Kasumi-1 (cell line): Measurements from ENCODE around the gene HOXB5.

Experiments
- DNase-seq, 2 experiments: peaks; one replicate each; lab custom pipeline; 2025; lab: John Stamatoyannopoulos, UW

HOXB5 gene

DNA sequence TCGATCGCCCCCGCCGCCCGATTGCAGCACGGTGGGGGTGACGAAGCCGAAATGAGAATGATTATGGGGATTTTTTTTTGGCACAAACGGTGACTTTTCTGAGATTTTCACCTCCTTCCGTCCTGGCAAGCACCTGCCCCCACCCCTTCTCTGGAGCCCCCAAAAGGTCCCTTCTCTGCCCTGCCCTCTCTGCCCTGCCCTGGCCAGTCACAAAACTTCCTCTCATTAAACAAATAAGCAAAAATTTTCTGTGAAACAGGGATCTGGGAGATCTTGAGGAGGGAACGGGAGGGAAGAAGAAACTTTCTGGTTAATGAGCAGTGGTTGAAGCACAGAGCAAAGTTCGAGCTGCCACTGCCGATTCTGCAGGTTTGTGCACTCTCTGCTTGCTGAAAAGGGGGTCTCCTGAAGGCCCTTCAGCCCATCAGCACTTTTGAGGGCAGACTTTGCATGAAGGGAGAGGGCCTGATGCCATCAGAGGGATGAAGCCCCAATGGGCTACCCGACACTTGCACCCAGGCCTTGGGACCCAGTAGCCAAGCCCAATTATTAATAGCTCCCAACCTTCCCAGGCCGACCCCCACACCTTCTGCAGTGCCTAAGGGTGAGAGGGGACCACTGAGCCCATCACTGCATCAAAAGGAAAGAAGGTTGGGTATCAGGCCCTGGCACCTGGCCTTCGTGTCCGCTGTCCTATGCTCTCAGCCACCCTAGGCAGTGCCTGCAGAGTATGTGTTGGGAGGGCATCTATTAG lies 22.6 kb upstream of the HOXB5 start:
- no peak for DNase-seq

DNA sequence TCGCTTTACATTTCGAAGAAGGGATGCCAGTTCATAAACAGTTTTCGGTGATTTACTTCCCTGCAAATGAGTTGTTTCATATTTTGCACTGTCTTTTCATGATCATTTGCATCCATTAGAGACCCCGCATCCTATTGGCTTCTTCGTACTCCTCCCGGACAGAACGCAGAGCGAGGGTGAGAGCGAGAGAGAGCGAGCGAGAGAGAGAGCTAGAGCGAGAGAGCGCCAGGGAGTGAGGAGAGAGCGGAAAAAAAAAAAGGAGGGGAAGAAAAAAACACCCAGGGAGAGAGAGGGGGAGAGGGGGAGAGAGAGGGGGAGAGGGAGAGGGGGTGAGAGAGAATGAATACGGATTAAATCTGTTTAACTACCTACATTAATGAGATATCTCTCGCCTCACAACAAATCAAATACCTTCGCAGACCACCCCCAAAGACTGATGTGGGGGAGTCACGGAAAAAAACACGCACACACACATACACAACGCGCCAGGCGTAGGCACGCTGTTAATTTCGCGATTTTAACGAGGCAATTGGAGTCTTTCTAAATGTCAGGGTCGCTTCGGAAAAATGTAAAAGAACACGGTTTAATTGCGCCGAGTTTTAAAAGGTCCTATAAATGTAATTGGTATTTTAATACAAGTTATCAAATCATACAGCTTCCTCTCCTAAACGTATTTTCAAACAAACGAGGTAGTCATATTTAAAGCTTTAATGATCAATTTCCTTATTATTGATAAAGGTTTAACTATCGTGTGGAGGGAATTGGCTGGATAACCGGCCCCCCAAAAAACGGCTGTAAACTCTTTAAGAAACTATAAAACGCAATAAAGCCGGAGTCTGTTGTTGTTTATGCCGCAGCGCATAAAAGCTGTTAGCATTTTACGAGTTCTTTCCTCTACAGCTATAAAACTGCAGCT lies 21.7 kb upstream of the HOXB5 start, which contains the start of gene HOXB8:
TSS of gene HOXB8 (minus strand) at position 246 of the 916 bp plus-strand sequence. CDS start 588 bp downstream, outside the sequence.
- DNase-seq, result no peak

DNA sequence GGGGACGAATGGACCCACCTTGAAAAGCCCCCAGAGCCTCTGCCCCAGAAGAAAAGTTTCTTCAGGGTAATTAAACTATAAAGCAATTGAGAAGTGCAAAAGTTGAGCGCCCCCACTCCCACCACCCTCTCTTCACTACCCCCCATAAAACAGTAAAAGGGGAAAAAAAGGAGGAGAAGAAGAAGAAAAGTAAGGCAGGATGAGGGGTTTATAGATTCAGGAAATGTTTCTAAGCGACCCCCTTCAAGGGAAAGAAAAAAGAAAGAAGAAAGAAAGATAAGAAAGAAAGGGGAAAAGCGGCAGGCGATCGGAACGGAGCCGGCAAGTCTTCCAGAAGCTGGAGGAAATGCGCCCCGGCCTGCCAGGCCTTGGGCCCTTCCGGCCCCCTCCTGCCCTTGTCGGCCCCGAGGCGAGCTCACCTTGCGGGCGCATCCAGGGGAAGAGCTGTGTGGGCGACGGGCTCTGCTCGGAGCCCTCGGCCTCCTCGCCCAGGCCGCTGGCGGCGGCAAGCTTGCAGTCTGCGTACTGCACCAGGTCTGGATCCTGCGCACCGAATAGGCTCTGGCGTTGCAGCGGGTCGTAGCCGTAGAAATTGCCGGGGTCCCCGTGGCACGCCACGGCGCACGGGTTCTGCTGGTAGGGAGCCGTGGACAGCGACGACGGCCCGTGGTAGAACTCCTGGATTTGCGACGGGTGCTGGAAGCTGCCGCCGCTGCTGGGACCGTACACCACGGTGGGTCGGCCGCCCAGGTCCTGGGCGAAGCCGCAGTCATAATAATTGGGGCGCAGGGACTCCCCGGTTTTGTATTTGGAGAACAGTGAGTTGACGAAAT lies 20.5 kb upstream of the HOXB5 start:
- DNase-seq, result no peak

DNA sequence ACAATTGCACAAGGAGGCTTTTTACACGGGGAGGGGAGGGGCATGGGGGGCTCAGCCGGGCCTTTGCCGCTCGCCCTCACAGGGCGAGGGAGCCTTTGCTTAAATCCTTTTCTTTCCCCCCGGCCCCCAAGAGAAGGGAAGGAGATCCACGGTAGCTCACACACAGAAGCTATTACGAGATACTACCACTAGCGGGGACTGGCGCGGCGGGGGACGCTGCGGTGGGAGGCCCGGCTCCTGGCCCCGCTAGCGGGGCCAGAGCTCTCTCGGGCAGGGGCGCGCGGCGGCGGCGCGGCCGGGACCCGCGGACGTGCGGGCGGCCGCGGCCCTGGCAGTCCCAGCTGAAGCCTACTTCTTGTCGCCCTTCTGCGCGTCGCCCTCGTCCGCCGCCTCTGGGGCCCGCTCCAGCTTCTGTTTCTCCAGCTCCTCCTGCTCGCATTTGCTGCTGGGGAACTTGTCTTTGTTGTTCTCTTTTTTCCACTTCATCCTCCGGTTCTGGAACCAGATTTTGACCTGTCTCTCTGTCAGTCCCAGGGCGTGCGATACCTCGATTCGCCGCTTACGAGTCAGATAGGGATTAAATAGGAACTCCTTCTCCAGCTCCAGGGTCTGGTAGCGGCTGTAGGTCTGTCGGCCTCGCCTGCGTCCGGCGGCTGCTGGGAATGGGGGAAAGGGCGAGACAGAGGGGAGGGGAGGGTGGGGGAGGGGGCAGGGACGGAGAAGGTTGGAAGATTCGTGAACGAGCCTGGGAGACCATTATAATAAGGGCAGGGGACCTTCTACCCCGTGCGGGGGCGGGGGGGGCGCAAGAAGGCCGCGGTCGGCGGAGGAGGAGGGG lies 19.5 kb upstream of the HOXB5 start:
- no peak for DNase-seq

DNA sequence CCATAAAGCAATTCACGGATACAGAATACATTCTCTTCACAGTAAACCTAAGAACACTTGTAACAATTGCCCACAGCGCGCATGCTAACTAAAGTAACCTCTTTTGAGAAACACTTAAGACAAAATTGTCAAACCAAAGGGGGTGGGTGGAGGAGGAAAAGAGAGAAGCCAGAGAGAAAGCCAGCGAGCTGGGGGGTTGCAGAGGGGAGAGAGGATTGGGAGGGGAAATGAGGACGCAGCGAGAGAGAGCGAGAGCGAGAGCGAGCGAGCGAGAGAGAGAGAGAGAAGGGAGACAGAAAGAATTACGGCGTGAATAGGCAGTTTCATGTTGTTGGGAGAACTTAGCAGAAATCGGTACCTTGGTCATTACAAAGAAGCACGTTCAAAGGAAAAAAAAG lies 18.9 kb upstream of the HOXB5 start:
- DNase-seq, result no peak

DNA sequence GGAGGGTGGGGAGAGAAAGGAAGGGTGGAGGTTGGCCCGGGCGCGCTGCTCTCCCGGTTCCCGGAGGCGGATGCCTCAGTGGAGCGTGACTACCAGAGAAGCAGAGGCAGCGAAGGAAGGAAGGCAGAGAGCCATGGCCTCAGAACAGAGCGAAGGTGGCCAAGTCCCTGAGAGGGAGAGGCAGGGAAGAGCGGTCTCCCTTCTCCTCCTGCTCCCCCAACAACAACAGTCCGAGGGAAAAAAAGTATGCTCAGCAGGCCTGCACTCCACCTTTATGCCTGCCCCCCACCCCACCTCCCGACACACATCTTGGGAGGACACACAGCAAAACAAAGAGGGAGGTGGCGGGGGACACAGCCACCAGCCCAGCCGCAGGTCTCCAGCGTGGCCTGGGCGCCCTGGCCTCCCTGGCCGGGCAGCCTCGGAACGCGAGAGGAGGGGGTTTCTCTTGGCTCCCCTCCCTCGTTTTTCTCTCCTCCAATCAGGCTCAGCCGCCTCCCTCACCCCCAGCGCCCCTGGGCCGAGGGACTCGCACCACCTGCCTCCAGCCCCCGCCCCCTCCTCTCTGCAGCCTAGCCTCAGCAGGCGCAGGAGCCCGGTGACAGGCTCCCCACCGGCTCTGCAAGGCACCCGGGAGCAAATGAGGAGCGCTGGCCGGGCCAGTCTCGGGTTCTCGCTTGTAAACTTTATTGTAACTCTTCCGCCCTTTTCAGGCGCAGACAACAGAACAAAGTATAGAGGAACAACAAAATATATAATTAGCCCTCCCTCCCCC lies 18.3 kb upstream of the HOXB5 start:
- no peak for DNase-seq

DNA sequence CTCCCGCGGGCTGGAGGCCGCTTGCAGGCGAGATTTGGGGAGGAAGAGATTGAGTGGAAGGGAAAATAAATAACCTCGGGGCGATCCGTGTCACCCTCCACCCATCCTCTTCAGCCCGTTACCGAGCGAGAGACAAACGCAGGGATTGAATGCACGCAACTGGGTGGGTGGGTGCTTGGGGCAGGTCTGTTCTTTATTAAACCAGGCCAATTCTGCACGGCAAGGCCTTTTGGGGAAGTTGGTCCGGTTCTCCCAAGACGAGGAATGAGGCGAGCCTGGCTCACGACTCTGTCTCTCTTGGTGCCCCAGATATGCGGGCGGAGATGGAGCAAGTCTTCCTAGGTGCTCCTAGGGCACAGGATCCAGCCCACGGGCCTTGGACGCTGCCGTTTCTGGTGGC lies 17.6 kb upstream of the HOXB5 start:
- DNase-seq, result no peak

DNA sequence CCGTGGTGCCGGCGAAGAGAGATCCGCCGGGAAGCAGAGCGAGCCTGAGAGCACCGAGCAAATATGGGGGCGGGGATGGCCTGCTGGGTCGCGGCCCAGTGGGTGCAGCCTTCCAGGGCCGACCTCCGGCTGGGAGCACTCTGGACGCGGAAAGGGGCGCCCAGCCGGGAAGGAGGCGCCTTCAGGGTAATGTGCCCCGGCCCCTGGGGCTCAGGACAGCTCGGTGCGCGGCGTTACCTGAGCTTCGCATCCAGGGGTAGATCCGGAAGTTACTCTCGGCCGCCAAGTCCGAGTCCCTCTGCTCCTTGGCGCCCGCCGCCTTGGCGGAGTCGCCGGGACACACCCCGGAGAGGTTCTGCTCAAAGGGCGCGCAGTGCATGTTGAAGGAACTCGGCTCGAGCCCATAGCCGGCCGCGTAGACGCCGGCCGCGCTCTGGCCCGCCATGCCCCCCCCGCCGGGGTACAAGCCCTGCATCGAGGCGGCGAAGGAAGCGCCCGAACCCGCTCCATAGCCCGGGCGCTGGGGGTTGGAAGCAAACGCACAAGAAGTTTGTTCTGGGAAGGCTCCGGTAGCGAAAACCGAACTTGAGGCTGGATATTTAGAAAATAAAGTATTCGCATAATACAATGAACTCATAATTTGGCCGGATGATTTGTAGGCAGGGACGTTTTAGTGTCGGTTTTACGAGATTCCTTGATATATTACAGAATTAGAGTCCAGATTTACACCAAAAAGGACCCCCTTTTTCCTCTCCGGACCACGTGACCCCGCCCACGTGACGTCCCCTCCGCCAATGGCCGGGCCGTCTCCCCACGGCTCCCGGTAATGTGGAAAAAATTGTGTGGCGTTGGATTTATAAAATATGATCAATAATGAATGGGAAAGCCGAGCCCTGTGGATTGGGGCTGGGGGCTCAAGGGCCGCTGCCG lies 17.0 kb upstream of the HOXB5 start, which contains the start of gene HOXB7:
TSS of gene HOXB7 (minus strand) at position 736 of the 930 bp plus-strand sequence. CDS start at position 637, 99 bp downstream.
- DNase-seq, result no peak

DNA sequence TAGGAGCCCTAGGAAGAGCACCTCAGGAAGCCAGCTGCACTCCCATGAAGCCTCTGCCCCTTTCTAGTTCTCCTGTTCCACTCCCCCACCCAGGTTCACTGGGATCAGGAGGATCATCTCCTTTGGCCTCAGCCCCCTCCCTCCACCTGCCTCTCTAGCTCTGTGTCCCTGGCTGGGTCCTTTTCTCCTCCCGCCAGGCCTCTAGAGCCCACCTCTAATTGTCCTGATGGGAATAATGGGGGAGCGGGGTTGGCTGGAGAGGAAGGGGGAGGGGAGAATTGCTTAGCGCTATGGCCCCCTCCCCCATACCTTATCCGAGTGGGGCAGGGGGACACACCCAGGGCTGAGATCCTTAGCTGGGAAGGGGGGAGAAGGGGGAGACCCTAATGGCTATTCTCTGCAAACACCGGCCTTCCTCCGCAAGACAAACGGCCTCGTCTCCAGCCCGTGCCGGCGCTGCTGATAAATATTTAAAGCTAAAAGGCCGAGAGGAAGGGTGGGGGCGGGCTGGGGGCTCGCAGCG lies 16.2 kb upstream of the HOXB5 start:
- DNase-seq, result no peak

DNA sequence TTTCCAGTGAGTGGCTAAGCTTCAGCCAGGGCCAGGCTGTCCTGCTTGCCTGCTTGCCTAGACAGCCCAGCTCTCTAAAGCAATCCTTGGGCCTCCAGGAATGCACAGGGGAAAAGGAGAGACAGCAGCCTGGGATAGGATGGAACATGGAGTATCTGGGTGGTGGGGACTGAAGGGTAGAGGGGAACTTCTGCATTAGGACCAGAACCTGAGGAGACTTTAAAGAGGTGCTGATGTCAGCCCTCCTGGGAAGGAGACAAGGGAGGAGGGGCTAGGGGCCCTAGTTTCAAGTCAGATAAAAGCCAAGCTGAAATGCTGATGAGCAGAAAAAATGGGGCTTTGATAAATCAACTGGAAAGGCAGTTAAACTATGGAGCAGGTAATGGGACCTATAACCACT lies 15.5 kb upstream of the HOXB5 start:
- DNase-seq, result no peak

DNA sequence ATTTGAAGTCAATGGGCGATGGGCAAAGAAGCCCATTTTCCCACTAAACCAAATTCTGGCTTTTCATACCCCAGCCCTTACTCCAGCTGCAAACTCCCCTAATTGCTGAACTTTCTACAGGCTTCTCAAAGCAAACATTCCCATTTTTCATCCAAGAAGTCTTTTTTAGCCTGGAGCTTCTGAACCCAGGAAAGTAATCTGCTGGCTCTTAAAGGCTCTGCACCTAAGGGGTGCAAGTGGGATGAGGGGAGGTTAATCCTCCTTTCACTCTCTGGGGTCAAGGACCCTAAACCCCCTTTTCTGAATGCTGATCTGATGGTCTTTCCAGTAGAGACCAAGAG lies 14.9 kb upstream of the HOXB5 start:
- no peak for DNase-seq

DNA sequence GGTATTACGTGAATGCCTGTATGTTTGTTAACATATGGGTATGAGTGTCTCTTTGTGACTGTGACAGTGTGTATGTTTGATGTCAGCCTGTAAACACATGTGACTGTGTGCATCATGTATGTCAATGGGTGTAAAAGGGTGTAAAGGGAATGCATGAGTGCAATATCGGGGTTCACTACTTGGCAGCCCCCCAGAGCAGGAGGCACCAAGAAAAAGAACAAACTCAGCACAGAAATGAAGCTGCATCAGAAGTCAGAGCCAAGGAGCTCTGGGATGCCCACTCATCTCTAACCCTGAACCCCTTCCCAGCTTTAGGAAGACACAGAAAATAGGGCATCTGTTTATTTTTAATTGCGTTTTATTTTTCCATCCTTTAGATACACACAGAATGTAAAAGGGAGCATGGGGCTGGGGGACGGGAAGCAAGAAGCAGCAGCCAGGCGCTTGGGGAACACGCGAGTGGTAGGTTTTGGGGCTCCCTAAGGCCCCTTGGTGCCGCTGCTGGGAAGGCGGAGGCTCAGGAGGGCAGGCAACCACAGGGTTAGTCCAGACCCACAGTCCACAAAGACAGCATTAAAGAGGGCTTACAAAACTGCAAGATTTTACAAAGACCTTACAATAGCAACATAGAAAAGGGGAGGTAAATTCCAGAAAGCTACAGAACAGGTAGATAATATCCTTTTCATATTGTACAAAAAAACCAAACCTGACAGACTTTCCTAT lies 13.5 kb upstream of the HOXB5 start:
- no peak for DNase-seq

DNA sequence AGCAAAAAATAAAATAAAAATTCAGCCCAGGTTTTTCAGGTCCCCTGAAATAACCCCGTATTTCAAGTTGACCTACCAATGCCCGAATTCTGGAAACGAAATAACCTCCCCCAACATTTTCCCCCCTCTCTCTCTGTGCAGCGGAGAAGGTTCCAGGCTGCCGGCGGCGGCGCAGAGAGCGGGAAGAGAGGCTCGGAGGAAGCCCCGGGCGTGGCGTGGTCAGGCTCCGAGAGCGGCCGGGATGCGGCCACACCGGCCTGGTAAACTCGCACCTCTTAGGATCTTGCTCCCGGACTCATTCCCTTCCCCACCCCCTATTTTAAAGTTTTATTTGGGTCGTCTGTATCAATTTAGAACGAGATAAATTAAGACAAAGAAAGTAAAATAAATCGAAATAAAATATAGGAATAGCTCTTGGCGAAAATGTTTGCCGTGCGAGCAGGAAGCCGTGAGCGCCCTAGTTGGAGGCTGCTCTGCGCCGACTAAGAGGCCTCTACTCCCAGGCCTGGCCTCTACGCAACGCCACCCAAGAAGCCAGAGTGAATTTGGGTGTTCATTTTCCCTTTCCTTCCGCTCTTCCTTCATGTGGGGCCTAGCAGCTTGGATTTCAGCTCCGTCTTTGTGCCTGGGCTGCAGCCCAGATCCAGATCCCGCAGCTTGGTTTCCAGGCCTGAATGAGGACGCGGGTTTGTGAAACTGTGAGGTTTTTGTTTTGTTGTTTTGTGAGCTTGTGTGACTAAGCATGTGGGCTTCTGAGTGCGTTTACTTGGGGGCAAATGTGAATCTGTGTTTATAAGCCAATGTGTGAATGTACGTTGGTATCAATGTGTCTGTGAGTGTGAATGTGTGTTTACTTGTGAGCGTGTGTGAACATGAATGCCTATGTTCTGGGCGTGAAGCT lies 12.7 kb upstream of the HOXB5 start:
- no peak for DNase-seq

DNA sequence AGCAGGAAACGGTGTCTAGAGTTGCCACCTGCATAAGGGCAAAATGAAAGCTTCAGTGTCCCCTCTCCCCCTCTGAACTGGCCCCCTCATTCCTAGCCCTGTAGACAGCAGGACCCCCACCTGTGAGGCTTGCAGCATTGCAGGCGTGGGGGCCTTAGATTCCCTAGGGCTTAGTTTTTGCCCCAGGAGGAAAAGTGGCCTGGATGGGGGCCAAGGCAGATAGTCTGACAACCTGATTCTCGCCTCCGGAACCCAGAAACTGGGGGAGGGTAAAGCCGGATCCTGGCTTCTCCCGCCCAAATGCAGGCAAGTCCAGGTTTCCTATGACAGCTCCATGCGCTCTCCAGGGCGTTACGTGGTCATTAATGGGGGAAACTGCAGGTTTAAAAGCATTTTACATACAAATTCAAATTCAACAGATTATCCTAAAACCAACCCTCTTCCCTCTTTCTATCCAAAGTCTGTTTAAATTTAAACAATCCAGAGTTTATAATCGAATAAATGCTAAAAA lies 11.9 kb upstream of the HOXB5 start:
- DNase-seq, result no peak

DNA sequence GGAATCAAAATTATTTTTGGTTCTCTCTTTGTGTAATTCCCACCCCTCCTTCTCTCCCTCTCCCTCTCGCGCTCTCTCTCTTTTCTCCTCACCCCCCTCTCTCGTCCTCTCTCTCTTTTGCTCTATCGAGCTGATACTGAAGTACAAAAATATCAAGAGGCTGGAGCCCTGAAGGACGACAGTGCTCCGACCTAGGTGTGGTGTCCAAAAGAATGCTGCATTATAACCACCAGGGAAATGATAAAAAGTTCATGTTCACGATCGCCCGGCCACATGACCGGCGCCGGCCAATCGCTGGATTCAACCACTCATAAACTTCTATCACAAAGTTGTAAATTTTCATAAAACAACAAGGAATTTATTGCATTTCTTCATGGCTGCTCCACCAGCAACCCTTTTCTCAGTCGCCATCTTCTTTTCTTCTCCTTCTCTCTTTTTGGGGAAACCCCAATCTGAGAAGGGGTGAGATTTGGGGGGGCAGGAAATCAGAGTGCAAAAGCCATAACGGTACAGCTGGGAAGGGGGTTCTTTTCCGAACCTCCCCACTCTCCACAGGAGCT lies 11.3 kb upstream of the HOXB5 start, which contains the start of gene HOXB6:
TSS of gene HOXB6 (minus strand) at position 217 of the 560 bp plus-strand sequence. CDS start 6,836 bp downstream, outside the sequence.
- no peak for DNase-seq

DNA sequence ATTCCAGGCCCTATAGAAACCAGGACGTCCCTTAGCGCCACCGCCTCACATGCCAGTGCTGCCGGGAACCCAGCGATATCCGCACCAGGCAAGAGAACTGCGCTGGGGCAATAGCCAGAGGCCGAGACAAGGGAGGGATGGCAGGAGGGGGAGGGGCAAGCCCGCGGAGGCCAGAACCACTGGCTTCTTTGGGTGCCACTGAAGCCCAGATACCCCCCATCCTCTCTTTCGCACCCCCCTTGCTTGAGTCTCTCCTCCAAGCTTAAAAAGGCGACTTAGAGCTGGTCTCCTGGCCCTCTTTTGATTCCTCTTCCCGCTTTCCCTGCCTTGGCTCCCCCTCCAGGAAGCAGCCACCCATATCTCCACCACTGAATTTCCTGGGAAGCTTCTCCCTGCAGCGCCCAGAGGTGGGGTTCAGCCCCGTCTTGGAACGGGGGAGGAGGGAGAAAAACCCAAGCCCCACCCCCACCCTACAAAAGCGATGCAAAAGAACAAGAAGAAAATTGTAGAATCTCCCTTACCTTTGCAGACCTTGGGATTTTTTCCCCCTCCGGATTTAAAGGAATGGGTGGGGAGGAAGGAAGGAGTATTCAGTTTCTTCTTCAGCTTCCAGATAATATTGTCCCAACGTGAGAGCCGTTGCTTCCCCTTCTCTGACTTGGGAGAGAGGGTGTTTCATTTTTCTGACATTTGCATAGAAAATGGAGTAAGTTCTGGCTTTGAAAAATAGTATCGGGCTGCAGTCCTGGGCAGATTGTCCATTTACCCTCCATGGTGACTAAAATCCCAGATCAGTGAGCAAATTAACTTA lies 10.6 kb upstream of the HOXB5 start:
- DNase-seq, result no peak
